AG09319 (cell line): Measurements from ENCODE around the gene GGACT.

ENCODE experiments used
- DNase-seq: peaks from one replicate; pipeline ENCODE4 v3.0.0-alpha.2; 2010; ENCODE audit warnings: low read depth; ENCODE audit errors: extremely low read depth
- TF ChIP-seq, protein P1 (sequence below): IDR thresholded peaks from 2 replicates; pipeline ENCODE4 v1.5.1; 2011; ENCODE audit warnings: low read depth, mild to moderate bottlenecking, inconsistent platforms, low read length, moderate library complexity

Gene GGACT

GRCh38 chr13:100522618-100523309, 65.8 kb downstream of the GGACT start:
- TF ChIP-seq, protein P1, sequence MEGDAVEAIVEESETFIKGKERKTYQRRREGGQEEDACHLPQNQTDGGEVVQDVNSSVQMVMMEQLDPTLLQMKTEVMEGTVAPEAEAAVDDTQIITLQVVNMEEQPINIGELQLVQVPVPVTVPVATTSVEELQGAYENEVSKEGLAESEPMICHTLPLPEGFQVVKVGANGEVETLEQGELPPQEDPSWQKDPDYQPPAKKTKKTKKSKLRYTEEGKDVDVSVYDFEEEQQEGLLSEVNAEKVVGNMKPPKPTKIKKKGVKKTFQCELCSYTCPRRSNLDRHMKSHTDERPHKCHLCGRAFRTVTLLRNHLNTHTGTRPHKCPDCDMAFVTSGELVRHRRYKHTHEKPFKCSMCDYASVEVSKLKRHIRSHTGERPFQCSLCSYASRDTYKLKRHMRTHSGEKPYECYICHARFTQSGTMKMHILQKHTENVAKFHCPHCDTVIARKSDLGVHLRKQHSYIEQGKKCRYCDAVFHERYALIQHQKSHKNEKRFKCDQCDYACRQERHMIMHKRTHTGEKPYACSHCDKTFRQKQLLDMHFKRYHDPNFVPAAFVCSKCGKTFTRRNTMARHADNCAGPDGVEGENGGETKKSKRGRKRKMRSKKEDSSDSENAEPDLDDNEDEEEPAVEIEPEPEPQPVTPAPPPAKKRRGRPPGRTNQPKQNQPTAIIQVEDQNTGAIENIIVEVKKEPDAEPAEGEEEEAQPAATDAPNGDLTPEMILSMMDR = no peak
- no peak for DNase-seq

DNA sequence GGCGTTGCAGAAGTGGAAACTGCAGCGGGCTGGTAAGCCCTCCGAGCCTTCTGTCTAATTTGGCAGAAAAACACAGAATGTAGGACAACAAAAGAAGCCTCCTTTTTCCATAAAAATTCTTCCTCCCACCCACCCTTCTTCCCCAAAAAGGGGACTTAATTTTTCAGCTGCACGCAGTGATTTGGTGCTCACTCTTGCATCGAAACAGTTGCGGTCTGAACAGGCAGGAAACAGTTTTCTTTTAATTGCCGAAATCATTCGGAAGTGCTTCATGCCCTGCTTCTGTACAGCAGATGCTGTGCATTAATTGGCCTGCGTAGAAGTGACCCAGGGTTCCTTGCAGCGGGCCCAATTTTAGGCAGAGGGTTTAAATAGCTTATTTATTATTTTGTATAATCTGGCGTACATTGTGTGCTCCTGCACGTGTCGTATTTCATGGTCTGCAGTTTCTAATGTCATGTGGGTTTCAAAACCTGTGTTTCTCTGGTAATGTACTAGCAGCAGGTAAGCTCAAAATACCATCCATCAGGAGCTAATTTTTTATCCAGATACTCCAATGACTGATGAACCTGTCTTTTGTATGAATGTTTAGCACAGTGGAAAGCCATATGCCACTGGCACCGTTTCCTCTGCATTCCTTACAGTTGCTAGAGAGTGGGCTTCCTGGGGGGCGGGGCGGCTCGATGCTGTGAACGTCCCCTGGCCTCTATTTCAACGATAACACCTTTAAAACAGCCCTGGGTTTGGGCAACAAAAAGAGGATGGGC, 66.6 kb downstream of the GGACT start:
- TF ChIP-seq, protein P1 = no peak

GRCh38 chr13:100520936-100521850, 67.4 kb downstream of the GGACT start:
- no peak for DNase-seq
- TF ChIP-seq, protein P1 = no peak

More for the DNA sequence above, 66.6 kb downstream of the GGACT start:
- DNase-seq = no peak

DNA sequence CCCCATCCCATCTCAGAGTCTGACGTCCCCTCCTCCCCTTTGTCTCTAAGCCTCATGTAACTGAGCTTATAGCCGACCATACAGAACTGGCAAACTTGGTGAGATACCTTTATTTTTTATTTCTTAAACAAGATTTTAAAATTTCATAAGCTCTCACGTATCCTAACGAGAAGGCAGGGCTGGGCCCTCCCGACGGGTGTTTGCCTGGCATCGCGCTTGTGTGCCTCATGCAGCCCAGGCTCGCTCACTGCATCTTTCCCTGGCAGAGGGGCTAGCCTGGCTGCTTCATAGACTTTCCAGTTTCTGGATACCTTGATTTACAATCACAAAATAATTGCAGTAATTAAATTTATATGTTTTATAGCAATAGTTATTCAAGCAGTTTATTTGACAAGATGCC, 69.0 kb downstream of the GGACT start:
- TF ChIP-seq, protein P1 = no peak
- no peak for DNase-seq

- TF ChIP-seq, protein P1 = no peak
- no peak for DNase-seq
Measured at GRCh38 chr13:100518394-100519062, 70.1 kb downstream of the GGACT start.

- TF ChIP-seq, protein P1 = no peak
- no peak for DNase-seq
Measured at GRCh38 chr13:100517728-100518127, 70.9 kb downstream of the GGACT start.
